ENCODE data around the gene ME2. TPM values are rescaled to one million over a fixed set of nuclear protein-coding genes. Genes with fewer than 3 reads are reported as not detected.
"Not testable (repeated sequence)": the region's sequence is repeated elsewhere in the genome, so short reads cannot be mapped to it uniquely, and the experiment has no call there.

The ME2 gene
- total RNA-seq, 1 donor from 2014 or later: 82.1 TPM

DNA sequence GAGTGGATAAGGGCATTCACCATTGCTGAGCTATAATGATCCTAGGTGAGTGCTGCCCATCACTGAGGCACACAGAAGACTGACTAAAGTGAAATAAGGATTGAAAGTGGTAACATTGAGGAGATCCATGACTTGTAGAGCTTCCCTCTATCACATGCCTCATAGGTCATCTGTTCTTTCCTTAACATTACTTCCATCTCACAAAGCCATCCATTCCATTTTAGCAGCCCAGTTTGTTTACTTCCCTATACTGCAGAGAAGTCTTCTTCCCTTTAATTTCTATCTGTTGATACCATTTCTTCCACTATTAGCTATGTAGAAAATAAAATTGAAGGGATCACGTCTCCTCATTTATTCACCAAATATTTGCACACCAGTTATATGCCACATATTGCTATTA lies 32.1 kb downstream of the ME2 start:
- intact Hi-C loops (cut with micrococcal nuclease): no loop called here

DNA sequence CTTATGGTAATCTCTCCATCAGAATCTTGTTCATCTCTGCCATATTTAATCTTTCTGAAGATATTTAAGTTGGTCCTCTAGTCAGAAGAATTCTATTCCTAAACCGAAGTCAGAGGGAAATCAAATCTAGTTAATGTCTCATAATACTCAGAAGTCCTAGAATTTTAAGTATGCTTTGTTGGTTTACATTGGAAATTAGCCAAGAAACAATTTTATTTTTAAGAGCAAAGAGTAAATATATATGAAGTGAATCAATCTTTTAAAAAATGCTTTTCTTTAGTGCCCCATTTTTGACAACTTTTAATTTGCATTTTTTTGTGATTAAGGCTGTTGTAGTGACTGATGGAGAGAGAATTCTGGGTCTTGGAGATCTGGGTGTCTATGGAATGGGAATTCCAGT lies 38.1 kb downstream of the ME2 start:
- intact Hi-C loops (cut with micrococcal nuclease): no loop called here

DNA sequence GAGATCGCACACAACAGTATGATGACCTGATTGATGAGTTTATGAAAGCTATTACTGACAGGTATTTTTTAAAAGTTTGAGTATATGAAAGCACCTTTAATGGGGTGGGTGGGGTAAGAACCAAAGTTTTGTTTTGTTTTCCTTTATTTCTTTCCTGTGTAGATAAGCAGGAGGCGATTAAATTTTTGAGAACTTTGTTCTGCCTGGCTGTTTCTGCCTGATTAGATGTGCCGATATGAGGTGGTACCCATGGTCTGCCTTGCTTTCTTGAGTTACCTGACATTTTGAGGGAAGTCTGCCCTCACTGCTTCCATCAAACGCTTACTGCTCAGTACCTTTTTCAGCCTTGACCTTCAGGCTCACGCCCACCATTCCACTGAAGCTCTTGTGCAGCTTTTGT lies 39.2 kb downstream of the ME2 start:
- intact Hi-C loops (cut with micrococcal nuclease): no loop called here

DNA sequence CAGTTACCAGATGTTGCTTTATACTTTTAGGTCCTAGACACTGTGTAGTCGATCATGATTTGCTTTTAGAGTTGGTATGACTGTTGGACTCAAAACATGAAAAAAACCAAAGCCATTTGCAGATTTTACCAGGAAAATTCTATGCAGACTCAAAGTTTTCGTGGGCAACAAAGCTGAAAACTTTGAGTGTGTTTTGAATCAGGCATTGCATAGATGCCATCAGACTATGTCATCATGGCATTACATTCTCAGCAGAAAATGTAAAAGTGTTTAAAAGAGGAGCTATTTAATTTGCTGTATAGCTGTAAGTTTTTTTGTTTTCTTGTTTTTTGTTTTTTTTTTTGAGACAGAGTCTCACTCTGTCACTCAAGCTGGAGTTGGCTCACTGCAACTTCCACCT lies 45.5 kb downstream of the ME2 start:
- intact Hi-C loops (cut with micrococcal nuclease): no loop called here

DNA sequence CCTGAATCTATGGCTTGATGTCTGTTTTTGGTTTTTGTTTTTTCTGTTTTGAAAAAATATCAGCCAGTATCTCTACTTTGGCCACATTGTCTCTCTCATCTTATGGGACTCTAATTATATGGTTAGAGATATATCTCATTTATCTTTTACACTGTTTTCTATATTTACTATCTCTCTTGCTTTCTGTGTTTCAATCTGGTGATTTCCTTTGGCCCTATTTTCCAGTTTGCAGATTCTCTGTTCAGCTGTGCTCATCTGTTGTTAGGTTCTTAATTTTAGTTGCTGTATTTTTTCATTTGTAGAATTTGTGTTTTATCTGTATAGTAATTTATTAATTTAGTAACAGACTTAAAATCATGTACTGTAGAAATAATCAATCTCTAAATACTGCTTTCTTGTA lies 47.6 kb downstream of the ME2 start:
- intact Hi-C loops (cut with micrococcal nuclease): no loop called here

DNA sequence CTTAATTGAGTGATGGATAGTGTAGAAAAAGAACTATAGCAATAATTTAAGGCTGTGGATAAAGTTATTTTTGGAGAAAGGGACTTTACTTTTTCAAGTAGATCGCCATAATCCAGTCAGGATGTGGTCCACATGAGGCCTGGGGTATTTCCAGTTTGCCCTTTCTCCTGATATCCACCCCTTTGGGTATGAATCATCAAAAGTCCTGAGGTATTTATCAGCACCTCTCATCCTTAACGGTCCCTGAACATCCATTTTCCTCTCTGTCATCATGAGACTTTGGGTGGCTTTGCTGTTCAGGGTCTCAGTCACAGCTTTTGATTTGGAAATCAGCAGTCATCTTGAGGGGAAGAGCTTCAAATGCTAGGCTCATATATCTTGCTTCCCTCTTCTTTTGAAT lies 49.6 kb downstream of the ME2 start:
- intact Hi-C loops (cut with micrococcal nuclease): no loop called here

DNA sequence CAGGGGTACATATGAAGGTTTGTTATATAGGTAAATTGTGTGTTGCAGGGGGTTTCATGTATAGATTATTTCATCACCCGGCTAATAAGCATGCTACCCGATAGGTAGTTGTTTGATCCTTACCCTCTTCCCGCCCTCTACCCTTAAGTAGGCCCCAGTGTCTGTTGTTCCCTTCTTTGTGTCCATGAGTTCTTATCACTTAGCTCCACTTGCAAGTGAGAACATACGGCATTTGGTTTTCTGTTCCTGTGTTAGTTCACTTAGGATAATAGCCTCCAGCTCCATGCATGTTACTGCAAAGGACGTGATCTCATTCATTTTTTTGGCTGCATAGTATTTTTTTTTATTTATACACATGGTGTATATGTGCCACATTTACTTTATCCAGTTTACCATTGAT lies 54.8 kb downstream of the ME2 start:
- intact Hi-C loops (cut with micrococcal nuclease): no loop called here

DNA sequence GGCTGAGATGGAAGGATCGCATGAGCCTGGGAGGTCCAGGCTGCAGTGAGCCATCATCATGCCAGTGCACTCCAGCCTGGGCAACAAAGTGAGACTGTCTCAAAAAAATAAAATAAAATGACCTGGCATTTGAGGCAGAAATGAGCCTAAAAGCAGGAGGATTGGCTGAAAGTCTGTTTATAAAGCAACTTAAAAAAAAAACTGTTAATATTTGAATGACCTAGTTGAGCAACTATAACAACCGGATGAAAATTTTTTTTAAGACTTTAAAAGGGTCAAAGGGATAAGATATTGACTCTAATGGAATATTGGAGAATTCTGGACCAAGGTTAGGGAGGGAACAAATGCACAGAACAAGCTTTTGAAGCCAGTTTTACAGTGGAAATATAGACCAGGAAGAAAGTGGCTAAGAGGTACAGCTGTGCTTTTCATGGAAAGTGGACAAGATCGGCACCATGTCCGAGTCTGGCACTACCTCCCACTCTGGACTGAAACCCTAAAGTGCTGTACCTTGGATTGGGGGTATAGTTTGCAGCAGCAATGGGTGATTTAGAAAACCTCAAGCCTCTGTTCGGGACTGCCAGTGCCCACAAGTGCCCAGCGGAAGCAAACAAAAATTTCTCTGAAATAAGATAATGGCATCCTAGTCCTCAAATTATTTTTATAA lies 55.8 kb downstream of the ME2 start:
- intact Hi-C loops (cut with micrococcal nuclease): no loop called here

DNA sequence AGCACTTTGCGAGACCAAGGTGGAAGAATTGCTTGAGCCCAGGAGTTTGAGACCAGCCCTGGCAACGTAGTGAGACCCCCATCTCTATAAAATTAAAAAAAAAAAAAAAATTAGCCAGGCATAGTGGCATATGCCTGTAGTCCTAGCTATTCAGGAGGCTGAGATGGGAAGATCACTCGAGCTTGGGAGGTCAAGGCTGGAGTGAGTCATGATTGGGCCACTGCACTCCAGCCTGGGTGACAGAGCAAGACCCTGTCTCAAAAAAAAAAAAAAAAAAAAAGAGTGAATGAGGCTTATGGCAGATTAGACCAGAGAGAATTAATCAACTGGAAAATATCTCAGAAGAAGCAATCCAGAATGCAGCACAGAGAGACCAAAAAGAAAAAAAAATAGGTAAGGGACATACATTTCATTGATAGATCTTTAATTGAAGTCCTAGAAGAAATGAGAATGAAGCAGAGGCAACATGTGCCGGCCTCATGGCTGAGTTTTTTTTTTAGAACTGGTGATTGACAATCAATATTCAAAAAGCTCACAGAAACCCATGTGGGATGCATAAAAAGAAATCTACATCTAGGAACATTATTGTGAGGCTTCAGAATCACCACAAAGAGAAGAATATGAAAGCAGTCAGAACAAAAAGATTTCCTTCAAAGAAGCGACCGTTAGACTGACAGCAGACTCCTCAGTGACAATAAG lies 56.7 kb downstream of the ME2 start:
- intact Hi-C loops (cut with micrococcal nuclease): no loop called here

DNA sequence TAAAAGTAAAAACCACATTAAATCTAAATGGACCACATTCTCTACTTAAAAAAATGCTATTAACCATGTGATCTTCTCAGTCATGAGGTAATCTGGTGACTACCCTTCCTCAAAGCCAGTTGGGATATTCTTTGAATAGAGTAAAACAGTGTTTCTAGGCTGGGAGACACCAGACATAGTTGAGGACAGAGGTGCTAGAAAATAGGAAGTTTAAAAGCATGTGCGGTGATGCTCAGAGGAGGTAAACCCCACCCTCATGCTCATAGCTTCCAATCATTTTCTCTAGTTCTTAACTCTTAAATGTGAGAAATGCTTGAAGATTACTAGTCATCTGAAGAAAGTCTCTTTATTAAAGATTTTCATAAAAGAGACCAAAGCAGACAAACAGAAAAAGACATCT lies 58.3 kb downstream of the ME2 start:
- intact Hi-C loops (cut with micrococcal nuclease): no loop called here

DNA sequence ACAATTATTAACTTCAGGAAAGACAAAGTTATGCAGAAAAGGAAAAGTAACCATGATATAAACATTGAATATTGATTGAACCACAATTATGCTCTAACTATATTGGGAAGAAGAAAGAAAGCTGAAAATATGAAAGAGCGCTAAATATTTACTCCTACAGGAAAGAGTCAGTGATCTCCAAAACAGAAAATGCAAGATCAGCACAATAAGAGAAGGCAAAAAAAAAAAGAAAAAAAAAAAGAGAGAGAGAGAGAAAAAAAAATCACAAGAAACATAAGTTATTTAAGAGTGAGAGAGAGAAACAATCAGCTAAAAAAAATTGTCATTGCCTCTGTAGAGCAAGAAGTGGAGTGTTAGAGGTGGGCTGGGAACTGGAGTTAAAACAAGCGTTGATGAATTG lies 60.0 kb downstream of the ME2 start:
- intact Hi-C loops (cut with micrococcal nuclease): no loop called here

DNA sequence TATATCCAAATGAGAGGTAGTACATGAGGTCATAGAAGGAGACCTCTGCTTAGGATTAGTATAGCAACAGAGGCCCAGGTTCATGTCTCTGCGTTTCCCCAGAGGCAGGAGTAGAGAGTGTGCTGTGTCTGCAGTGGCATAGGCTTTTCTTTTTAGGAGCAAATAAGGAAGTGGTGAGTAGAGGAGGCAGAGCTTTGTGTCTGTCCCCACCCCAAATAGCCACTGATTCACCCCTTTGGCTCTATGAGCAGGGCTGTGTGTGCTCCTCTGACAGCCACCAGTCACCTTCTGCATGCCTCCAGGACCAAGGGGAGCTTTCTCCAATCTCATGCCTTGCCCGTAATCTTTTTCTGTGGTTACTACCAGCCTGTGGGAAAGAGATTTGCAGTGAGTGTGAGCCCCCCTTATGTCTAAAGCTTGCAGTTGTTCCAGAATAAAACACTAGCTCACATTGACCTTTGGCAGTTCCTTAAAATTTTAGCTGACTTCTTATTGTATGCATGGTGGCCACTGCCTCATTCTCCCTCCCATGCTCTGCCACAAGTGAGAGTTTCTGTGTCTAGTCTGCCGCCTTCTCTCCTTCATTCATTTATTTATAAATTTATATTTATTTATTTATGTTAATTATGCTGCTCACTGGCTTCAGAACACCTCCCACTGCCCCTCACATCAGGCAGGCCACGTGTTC lies 65.5 kb downstream of the ME2 start:
- intact Hi-C loops (cut with micrococcal nuclease): no loop called here

DNA sequence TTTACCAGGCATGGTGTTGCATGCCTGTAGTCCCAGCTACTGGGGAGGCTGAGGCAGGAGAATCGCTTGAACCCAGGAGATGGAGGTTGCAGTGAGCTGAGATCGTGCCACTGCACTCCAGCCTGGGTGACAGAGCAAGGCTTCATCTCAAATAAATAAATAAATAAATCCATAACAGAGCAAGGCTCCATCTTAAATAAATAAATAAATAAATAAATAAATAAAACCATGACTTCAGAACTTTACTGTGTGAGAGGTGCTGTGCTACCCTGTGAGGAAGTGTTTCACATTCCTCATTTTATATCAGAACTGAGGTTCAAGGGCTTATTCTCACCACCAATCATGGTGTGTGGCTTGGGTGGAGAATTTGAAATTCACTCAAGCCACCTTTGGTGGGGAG lies 67.0 kb downstream of the ME2 start:
- intact Hi-C loops (cut with micrococcal nuclease): not testable (repeated sequence)

DNA sequence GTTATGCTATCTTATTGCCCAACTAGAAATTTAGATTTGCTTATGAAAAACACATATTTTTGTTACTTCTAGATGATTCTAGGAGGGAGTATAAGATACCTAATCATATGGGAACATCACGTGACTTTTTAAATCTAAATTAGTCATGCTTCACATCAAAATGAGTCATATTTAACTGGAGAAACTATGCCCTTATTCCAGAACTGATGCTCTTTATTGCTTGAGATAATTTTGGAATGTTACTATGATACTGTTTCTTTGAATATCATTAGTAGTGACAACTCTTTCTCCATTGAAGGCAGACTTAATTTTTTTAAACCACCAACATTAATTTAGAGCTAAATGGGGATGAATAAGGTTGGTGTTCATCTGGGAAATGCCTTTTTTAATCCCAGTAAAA lies 69.0 kb downstream of the ME2 start:
- intact Hi-C loops (cut with micrococcal nuclease): no loop called here

DNA sequence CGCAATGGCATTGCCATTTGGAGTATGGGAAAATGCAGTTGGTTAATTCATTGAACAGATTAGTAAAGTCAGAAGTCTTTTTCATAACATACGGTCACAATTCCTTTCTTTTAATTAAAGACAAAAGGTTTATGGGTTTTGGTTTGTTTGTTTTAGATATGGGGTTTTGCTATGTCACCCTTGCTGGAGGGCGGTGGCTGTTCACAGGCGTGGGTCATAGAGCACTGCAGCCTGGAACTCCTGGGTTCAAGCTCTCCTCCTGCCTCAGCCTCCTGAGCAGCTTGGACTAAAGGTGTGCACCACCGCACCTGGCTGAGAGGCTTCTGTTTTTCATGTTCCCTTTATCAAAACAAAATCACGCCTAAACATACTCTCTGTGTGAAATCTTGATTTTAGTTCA lies 70.3 kb downstream of the ME2 start:
- intact Hi-C loops (cut with micrococcal nuclease): no loop called here

DNA sequence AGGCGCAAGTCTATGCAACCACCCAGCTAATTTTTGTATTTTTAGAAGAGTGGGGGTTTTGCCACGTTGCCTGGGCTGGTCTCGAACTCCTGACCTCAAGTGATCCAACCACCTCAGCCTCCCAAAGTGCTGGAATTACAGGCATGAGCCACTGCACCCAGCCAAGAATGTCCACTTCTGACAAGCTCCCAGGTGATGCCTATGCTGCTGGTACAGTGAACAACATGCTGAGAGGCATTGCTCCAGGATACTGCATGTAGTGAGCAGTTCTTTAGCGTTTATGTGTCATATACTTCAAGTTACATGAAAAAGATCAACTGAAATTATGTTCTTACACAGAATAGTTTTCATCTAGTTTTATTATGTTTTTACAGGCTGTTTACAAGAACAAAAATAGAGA lies 71.7 kb downstream of the ME2 start:
- intact Hi-C loops (cut with micrococcal nuclease): no loop called here

DNA sequence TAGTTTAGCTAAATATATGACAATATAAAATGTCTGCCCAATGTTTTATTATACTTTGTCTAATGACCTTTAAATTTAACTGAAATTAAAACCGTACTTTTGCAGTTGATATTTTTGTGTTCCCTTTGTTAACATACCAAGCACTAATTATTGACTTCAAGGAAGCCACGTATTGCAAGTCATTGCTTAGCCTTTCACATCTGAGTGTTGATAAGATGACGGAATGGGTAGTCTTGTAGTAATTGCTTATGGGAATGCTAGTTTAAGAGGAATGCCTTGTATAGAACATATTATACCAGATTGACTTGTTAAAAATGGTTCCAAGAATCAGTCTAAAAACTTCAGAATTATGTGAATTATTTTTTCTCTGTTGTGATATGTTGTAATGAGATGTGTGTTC lies 74.9 kb downstream of the ME2 start:
- intact Hi-C loops (cut with micrococcal nuclease): no loop called here

DNA sequence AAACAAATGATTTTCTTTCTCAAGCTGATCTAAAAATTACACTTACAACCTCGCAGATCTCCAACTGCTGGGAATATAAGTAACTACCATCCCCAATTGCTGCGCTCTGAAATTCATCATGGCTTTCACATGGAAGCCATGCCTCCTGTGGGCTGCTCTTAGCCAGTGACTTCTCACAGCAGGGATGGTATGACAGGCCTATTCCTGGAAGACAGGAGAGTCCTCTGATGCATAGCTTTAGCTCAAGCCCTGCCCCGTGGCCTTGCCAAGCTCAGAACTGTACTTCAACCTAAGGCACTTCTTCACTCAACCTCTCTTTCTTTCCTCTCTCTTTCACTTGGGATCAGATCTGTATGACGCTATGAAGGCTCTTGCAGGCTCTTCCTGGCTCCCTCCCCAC lies 76.3 kb downstream of the ME2 start:
- intact Hi-C loops (cut with micrococcal nuclease): no loop called here

DNA sequence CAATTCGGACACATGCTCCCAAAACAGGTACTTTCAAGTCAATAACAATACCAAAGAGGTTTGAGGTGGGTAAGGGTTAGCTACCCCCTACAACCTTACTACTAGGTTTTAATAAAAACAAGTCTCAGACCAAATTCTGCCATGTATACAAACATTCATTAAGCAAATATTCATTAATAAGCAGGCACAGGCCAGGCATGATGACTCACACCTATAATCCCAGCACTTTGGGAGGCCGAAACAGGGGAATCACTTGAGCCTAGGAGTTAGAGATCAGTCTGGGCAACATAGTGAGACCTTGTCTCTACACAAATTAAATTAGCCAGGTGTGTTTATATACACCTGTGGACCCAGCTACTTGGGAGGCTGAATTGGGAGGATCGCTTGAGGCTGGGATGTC lies 77.2 kb downstream of the ME2 start:
- intact Hi-C loops (cut with micrococcal nuclease): no loop called here

DNA sequence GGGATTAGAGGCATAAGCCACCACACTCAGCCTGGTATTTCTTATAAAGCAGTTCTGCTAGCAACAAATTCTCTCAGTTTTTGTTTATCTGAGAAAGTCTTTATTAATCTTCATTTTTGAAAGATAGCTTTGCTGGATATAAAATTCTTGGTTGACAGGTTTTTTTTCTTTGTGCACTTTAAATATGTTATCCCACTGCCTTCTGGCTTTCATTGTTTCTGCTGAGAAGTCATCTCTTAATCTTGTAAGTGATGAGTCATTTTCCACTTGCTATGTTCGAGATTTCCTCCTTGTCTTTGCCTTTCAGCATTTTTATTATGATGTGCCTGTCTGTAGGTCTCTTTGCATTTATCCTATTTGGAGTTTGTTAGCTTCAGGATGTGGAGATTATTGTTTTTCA lies 83.1 kb downstream of the ME2 start:
- intact Hi-C loops (cut with micrococcal nuclease): loop anchor here (10.0 kb wide), 2 partner anchors 587 to 677 kb away; partner anchors contain the start of genes CXXC1, MBD1 and SKA1

DNA sequence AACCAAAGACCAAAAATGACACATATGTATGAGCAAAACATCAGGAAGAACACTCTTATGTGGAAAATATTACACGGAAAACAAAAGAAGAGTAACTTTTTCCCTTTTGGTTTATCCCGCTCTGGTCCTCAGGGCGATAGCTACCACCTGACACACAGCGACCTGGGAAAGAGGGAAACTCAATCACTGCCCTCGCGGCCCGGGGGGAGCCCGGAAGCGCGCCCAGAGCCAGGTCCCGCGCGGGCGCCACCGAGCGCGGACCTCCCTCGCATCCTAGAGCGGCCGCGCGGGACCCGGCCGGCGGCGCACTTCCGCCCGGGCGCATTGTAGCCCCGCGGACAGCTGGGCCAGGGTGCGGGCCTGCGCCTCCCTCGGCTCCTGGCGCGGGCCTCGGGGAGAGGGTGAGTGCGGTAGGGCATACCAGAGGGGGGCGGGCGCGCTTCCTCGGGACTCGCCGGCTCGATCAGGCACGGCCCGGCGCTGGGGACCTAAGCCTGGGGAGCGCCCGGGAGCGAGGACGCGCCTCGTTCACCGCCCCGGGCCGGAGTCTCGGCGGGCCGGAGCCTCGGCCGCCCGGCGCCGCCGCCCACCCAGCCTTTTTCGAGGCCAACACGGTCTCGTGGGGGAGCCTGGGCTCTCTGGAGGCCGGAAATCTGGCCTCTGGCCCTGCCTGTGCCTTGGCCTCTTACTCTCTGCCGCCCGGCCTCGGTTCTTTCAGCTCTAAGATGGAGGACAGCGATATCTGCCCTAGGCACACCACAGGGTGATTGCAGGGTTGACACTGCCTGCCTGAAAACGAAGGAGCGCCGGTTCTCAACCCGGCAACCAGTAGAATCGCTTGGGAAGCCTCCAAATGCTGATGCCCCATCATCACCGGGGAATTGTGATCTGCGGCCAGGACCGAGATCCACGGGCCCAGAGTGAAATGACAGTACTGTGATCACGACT lies 89.1 kb downstream of the ME2 start, which contains the start of gene ELAC1:
Gene ELAC1, plus strand, starts transcription at position 327 of the 948 bp plus-strand sequence. CDS start 6,365 bp downstream, outside the sequence.
- intact Hi-C loops (cut with micrococcal nuclease): loop anchor here (1.0 to 10.0 kb wide), 7 partner anchors 63 to 683 kb away; partner anchors contain the start of genes CXXC1, MBD1, MRO and SKA1

All from T-helper 1 cell treated with Interleukin-12 subunit alpha and Interleukin-12 subunit beta and Interleukin-4 antibody, amounts not matched to agents 30 ng/mL and 1 ng/mL, for 36 hours (primary cell).